SU-DHL-6 (cell line): ENCODE results near the gene C11orf65.

Experiments used
- EZH2phosphoT487 ChIP-seq: fragments of 200-600 bp; sonication (generic), shearing (Covaris generic); conservative IDR thresholded peaks from 2 replicates; pipeline ENCODE4 v1.6.1; 2018; ENCODE audit warnings: mild to moderate bottlenecking, antibody characterized with exemption, low read length, moderate library complexity, mixed read lengths
- TF ChIP-seq, protein P1 (sequence below): fragments of 200-600 bp; sonication (generic); IDR thresholded peaks from one replicate; pipeline ENCODE4 v1.5.1; 2017; ENCODE audit warnings: antibody characterized with exemption, mild to moderate bottlenecking, low read length, moderate library complexity; ENCODE audit not compliant: insufficient read depth, poor library complexity, severe bottlenecking

DNA sequence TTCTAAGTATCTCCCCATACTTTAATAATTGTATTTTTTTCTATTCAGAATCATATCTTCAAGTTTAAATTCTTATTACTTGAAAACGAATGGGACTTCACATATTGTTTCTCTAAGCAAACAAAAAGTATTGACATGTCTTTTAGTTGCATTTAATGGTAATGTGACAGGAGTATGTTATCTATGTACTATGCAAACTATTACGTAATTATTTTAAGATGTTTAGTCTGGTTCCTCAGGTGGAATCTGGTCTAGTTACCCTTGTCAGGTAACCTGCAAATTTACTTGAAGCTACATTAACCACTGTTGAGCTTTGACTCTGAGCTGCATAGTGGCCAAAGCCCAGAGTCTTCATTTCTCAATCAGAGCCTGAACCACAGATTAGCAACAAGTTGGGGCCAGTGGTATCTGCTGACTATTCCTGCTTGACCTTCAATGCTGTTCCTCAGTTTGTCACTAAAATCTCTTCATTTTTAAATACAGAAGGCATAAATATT is 133.9 kb downstream of the C11orf65 start:
- no peak for TF ChIP-seq EZH2phosphoT487
- TF ChIP-seq, protein P1, sequence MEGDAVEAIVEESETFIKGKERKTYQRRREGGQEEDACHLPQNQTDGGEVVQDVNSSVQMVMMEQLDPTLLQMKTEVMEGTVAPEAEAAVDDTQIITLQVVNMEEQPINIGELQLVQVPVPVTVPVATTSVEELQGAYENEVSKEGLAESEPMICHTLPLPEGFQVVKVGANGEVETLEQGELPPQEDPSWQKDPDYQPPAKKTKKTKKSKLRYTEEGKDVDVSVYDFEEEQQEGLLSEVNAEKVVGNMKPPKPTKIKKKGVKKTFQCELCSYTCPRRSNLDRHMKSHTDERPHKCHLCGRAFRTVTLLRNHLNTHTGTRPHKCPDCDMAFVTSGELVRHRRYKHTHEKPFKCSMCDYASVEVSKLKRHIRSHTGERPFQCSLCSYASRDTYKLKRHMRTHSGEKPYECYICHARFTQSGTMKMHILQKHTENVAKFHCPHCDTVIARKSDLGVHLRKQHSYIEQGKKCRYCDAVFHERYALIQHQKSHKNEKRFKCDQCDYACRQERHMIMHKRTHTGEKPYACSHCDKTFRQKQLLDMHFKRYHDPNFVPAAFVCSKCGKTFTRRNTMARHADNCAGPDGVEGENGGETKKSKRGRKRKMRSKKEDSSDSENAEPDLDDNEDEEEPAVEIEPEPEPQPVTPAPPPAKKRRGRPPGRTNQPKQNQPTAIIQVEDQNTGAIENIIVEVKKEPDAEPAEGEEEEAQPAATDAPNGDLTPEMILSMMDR: no peak
